GM18508 (cell line): Measurements from ENCODE around the gene TMEM120B.
"Not testable (repeated sequence)": the region's sequence is repeated elsewhere in the genome, so short reads cannot be mapped to it uniquely, and the experiment has no call there.

Experiments
- ATAC-seq: cut with Tn5 transposase; IDR thresholded peaks from one replicate; pipeline ENCODE4 v1.9.1; 2021; ENCODE audit warnings: moderate number of reproducible peaks; ENCODE audit not compliant: insufficient read depth, unreplicated experiment

The TMEM120B gene

DNA sequence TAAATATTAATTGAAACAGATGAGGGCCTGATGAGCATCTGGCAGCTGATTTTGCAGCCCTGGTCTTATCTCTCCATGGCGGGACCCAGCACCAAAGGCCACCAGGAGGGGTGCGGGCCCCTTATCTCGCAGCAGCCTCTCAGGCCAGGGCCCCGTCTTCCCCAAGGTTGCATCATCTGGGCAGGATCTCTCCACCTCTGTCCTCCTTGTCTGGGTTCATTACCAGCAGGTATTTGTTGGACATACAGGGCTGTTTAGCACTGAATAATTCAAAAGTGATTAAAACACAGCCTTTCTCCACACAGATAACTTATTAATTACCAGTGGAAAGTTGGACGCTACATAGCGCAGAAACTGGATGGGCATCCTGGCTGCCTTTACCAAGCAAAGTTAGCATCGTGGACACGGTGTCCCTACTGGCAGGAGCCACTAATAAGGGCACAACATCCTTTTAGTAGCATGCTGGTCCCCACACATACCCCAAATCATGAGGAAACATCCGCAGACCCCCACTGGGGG, 25.8 kb downstream of the TMEM120B start:
- no peak for ATAC-seq

DNA sequence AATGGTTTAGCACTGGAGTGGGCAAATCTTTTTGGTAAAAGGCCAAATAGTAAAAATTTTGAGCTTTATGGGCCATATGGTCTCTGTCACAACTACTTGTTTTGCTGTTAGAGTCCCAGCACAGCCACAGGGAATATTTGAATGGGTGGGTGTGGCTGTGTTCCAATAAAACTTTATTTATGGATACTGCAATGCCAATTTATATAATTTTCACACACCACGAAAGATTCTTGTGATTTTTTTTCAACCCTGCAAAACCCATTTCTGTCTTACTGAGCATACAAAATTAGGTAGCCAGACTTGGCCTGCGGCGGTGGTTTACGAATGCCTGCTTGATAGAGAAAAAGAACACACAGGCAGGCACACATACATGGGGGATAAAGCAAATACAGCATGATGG, 28.3 kb downstream of the TMEM120B start:
- ATAC-seq: no peak

DNA sequence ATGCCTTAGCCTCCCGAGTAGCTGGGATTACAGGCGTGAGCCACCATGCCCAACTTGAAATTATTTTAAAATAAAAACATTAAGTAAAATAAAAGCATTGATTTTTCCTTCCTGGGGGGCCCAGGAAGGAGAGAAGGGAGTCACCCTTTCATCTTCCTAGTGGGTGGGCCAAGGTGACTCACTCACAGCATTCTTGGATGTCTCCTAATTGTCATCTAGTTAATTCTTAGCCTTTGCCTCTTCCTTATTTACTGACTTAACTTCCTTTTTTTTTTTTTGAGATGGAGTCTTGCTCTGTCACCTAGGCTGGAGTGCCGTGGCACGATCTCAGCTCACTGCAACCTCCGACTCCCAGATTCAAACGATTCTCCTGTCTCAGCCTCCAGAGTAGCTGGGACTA, 29.2 kb downstream of the TMEM120B start:
- ATAC-seq: no peak

DNA sequence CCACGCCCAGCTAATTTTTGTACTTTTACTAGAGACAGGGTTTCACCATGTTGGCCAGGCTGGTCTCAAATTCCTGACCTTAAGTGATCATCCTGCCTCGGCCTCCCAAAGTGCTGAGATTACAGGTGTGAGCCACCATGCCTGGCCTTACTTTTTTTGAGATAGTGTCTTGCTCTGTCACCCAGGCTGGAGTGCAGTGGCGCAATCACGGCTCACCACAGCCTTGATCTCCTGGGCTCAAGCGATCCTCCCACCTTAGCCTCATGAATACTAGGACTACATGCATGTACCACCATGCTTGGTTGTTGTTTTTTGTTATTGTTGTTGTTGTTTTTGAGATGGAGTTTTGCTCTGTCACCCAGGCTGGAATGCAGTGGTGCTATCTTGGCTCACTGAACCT, 33.0 kb downstream of the TMEM120B start:
- not testable (repeated sequence) for ATAC-seq

DNA sequence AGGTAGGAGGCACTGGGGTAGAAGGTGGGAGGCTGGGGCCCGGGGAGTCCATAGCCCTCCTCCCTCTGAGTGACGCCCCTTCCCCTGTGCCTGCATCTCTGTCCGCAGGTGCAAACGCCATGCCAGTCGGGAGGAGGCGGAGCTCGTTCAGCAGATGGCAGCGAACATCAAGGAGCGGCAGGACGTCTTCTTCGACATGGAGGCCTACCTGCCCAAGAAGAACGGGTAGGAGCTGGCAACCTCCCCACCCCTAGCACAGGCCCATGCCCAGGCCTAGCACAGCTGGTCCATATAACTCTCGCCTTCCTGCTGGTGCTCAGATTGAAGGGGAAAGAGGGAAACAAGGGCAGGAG, 35.6 kb downstream of the TMEM120B start:
- no peak for ATAC-seq

DNA sequence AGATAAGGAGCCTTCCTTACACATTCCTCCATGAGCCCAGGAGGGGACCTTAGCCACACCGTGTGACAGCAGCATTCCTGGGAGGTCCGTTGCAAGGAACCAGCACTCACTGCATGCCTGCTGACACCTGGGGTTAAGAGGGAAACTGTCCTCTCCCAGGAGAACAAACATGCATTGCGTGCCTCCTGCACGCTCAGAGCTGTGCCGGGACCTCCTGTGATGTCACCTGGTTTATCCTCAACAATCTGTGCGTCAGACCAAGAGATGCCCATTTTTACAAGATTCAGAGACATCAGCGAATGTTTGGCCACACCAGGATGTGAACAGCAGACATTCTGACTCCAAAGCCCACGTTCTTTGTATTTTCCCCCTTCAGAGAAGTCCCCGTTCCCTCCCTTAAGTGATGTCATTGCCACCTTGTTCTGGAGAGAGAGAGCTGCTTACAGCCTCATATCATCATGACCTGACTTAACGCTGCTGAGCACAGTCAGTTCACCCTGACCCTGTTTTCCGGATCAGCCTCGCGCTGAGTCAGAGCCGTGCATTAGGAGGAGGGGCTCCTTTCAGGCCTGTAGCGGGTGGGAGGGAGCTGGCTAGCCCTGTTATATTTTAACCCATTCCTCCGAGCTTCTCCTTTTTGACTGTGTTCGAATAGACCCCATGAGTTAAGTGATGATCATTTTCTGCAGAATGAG, 36.2 kb downstream of the TMEM120B start:
- ATAC-seq: no peak

DNA sequence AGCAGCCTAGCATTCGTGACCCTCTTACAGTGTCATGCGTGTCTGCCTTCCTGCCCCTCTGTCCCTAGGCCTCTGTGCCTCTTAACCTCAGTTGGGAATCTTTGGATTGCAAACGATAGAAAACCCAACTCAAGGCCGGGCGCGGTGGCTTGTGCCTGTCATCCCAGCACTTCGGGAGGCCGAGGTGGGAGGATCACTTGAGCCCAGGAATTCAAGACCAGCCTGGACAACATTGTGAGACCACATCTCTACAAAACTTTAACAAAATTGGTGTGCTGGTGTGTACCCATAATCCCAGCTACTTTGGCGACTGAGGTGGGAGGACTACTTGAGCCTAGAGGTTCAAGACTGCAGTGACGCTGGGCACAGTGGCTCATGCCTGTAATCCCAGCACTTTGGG, 36.7 kb downstream of the TMEM120B start:
- no peak for ATAC-seq

DNA sequence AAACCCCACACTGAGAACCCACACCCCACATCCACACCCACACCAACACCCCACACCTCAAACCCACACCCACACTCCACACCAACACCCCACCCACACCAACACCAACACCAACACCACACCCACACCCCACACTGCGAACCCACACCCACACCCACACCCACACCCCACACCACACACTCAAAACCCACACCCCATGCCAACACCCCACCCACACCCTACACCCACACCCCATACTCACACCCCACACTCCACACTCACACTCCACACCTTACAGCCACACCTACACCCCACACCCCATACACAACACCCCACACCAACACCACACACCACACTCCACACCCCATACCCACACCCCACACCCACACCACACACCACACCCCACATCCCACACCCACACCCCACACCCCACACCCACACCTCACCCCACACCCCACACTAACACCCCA, 38.0 kb downstream of the TMEM120B start:
- ATAC-seq: no peak

DNA sequence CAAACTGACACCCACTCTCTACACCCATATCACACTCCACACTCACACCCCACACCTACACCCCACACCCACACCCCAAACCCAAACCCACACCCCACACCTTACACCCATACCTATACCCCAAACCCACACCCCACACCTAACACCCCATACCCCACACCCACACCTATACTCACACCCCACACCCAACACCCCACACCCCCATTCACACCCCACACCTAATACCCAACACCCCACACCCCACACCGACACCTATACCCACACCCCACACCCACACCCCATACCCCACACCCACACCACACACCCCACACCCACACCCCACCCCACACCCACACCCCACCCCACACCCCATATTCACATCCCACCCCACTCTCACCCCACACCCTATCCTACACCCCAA, 38.5 kb downstream of the TMEM120B start:
- no peak for ATAC-seq

DNA sequence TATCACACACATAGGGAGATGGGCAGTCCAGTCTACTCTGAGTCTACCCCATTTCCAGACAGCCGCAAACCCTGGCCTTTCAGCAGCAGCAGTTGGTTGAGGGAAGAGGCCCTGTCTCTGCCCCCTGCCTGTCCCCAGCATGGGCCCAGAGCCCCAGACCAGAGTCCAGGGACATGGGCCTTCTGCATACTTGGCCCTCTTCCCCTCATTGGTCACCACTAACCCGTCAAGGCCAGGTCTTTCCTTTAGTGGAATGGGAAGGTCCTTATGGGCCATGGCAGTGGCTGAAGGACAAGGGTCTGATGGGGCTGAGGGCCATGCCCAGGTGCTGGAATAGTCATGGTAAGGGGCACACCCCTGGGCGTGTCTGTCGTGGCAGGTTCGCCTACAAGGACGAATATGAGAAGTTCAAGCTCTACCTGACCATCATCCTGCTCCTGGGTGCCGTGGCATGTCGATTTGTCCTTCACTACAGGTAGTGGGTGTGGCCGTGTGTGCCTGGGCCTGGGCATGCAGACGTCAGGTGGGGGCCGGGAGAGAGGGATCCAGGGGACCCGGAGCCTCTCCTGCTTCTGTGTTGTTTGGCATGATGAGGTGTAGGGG, 39.3 kb downstream of the TMEM120B start:
- ATAC-seq: no peak

DNA sequence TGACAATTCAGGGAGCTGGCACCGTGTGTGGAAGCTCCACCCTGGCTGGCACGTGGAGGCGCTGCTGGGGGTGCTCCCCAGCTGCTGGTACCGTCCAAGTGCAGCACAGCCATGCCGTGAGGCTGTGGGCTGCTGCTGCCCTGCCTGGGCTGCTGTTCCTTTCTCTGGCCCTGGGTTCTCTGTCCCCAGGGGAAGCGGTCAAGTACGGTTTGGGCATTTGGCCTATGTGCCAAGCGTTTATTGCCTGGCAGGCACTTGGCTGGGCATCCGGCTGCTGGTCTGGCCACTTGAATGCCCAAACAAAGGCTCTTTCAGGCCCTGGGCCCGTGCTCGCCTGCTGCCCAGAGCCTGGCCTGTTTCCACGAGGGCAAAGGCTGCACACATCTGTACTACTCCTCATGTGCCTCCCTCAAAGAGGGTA, 41.3 kb downstream of the TMEM120B start:
- ATAC-seq: no peak

DNA sequence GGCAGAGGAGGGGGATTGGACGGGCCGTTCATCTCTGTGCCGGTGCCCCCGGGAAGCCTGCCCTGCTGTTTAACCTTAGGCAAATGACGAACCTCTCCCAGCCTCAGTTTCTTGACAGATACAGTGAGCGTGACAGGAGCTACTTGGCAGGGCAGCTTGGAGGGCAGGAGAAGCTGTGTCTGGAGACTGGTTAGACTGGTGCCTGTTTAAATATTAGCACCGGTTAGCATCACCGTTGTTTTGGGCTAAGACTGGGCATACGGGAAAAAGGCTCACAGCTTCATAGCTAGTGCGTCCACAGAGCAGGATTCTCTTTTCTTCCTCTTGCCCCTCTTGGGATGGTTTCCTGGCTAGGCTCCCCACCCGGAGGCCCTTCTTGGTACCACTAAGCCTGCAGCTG, 42.3 kb downstream of the TMEM120B start:
- no peak for ATAC-seq

DNA sequence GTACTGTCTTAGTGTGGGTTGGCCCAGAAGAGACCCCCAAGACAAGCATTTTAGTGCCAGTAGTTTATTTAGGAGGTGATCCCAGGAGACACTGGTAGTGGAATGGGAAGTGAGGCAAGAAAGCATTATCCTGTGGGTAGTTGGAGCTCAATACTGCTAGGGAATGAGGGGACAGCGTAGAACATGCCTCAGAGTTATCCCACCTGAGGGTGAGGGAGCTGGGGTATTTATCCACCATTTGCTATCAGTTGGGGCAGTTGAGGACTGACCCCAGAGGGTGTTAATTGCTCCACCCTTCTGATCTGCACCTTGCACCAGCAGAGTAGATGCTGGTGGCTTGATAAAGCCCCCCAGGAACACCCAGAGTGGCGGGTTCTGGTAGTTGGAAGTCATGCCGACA, 43.0 kb downstream of the TMEM120B start:
- no peak for ATAC-seq

DNA sequence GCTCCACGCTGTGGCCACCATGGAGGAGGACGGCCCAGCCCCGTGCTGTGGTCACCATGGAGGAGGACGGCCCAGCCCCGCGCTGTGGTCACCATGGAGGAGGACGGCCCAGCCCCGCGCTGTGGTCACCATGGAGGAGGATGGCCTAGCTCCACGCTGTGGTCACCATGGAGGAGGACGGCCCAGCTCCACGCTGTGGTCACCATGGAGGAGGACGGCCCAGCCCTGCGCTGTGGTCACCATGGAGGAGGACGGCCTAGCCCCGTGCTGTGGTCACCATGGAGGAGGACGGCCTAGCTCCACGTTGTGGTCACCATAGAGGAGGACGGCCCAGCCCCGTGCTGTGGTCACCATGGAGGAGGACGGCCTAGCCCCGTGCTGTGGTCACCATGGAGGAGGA, 46.0 kb downstream of the TMEM120B start:
- ATAC-seq: not testable (repeated sequence)

DNA sequence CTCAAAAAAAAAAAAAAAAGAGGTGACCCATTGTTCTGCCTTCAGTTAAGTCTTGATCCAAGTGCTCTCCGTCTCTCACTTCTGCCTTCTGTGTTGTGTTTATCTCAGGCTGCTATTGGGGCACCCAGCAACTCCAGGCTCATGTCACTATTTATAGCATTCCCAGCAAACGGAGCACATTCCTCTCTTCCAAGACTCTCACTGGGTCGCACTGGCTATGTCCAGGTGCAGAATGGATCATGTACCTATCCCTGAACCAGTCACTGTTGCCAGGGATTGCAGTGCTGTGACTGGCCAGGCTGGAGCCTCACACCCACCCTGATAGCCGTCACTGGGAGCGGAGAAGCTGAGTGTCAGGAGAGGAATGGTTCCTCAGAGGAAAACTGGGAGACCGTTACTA, 49.7 kb downstream of the TMEM120B start:
- ATAC-seq: no peak

DNA sequence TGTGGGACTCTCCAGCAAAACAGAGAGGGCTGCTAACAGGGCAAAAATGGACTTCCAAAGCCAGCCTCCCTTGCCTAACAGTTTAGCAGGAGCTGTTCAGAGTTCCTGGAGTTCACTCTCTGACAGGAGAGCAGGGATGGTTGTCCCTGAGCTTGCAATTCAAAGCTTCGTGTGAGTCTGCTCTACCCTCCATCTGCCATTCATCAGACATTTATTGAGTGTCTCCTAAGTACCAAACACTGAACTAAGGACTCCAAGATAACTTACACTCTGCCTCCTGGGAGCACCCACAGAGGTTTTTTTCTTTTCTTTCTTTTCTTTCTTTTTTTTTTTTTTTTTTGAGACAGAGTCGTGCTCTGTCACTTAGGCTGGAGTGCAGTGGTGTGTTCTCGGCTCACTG, 52.3 kb downstream of the TMEM120B start:
- no peak for ATAC-seq

DNA sequence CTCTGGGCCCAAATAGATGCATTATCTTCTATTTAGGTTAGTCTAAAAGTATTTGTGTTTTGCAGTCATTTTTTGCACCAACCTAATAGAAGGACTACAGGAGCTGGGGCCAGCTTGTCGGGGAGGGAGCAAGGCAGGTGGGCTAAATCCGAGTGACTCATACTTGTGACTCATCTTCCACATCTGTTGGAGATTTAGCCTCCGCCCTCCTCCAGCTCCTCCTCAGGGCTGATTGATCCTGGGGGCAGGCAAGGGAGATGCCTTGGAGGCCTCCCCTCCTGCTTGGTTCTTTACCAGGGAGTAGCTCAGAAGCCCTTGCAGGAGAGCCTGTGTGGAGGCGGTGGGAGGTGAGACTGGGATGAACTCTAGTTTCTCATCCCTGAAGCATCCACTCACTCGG, 53.0 kb downstream of the TMEM120B start:
- no peak for ATAC-seq

DNA sequence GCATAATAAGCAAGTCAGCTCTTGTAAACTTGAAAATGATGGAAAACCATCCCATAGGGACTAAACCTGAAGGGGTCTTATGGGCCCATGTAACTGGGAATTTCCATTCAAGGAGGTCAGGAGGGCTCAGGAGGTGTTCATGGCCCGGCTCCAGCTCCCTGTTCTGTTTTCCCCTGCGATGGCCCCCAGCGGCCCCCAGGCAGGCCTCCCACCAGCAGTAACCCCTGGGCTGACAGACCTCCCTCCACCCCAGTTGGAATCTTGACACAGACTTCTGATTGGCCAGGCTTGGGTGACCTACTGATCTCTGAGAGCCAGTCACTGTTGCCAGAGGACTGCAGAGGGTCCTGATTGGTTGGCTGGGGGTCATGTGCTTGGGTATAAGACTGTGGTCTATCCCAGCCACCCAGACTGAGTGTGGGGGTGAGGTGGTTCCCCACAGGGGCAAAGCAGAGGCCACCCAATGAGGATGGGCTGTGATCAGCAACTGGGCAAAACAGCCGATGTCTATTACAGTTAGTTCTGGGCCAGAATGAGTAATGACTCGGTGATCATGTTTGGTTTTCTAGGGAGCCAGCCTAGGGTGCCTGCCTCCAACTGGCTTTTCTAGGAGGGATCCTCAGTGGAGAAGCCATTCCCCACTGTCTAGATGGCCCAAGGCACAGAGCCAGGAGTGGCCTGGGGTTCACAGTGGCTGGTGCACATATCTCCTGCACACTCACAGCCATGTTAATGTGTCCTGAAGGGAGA, 53.9 kb downstream of the TMEM120B start:
- no peak for ATAC-seq

DNA sequence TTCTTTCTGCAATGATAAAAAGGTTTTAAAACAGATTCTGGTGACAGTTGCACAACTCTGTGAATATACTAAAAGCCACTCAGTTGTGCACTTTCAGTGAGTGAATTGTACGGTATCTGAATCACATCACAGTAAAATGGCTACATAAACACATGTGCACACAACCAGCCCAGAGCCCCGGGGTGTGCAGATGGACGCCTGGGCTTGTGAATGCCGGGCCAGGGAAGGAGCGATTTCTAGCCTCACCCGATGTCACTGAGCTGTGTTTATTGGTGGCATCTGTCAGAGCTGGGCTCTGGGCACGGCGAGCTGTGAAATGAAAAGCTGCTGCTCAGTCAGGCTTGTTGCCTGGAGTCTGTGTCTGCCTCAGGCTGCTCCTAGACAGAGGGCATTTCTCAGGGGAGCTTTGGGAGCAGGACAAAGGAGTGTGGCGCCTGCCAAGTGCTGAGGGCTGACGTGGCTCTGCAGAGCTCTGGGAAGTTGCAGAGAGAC, 55.0 kb downstream of the TMEM120B start:
- no peak for ATAC-seq

DNA sequence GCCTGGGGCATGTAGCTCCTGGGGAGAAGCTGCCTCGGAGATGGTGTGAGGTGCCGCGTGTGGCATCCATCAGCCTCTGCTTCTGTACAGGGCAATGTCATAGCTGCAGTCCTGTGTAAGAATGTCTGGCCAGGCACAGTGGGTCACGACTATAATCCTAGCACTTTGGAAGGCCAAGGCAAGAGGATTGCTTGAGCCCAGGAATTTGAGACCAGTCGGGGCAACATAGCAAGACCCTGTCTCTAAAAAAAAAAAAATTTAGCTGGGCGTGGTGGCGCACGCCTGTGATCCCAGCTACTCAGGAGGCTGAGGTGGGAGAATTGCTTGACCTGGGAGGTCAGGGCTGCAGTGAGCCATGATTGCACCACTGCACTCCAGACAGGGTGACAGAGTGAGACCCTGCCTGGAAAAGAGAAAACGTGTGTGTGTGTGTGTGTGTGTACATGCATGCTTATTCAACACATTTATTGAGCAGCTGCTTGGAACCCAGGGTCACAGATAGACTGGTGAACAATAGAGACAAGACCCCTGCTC, 56.8 kb downstream of the TMEM120B start:
- no peak for ATAC-seq

DNA sequence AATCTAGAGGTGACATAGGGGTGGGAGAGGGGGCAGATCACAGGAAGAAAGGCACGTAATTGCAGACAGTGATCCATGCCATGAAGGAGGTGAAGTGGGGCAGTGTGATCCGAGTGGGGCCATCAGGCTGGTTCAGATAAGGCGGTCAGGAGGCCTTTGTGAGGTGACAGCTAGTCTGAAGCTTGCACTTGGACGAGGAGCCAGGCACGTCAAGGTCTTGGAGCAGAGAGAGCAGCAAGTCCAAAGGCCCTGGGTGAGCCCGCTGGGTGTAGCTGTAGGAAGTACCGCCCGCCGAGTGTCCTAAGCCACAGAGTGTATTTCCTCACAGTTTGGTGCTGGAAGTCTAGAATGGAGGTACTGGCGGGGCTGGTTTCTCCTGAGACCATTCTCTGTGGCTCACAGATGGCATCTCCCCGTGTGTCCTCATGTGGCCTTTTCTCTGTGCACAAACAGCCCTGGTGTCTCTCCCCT, 57.3 kb downstream of the TMEM120B start:
- ATAC-seq: no peak
